Lower leg skin (tissue), 4 donors: Measurements from ENCODE around the gene SSH2. TPM values are rescaled to one million over a fixed set of nuclear protein-coding genes. Genes with fewer than 3 reads are reported as not detected.

Source experiments
- DNase-seq, 2 donors: peaks; one replicate each; pipeline ENCODE4 v3.0.0-alpha.2; 2019; ENCODE audit warnings: low spot score in 2 of 2
- H3K4me3 ChIP-seq: fragments of 200-600 bp; sonication (generic); 2 replicates; pipeline ENCODE4 v1.5.1; 2017; ENCODE audit warnings: mild to moderate bottlenecking, low read depth; ENCODE audit not compliant: poor library complexity, severe bottlenecking
- CTCF ChIP-seq, 3 donors: fragments of 450-650 bp; IDR thresholded peaks; one replicate each; pipeline ENCODE4 v1.5.1; 2016; ENCODE audit warnings: antibody characterized with exemption in 3 of 3, mild to moderate bottlenecking in 3 of 3, moderate library complexity in 2 of 3
- POLR2A ChIP-seq, 2 donors: fragments of 450-650 bp; IDR thresholded peaks; one replicate each; pipeline ENCODE4 v1.6.1; 2016 to 2017; ENCODE audit warnings: antibody characterized with exemption in 2 of 2, mild to moderate bottlenecking in 1 of 2, moderate library complexity in 1 of 2
- WGBS, 2 donors: methylation state at CpG; one replicate each; pipeline ENCODE4 v1.1.5; 2018; 5-methylcytosine and 5-hydroxymethylcytosine counted together
- intact Hi-C: fragments of 100-400 bp; cut with DNase I; formaldehyde crosslinking; loops from one replicate; pipeline ENCODE4 v1.15.0; 2023; ENCODE audit warnings: low total_unique reads
- total RNA-seq, 4 donors: library from RNA; depleted of rRNA; stranded (reverse); fragments of >200 nt; gene quantifications; one replicate each; pipeline ENCODE4 v1.1.0, GENCODE V29; 2016

The SSH2 gene
- total RNA-seq, 4 donors from 2014 or later, result 10.0 to 20.3 (median 15.3) TPM

DNA sequence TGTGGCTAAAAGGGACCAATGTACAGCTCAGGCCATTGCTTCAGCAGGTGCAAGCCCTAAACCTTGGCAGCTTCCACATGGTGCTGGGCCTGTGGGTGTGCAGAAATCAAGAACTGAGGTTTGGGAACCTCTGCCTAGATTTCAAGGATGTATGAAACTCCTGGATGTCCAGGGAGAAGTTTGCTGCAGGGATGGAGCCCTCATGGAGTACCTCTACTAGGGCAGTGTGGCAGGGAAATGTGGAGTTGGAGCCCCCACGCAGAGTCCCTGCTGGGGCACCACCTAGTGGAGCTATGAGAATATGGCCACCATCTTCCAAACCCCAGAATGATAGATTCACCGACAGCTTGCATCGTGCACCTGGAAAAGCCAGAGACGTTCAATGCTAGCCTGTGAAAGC, 24.4 kb upstream of the SSH2 start:
- TF ChIP-seq CTCF (IDR thresholded peaks at IDR 0.05), result no peak
- WGBS, 2 donors, result 87 to 89% methylated on average over 4 of the region's 4 CpGs
- no peak overlapping the region for H3K4me3 ChIP-seq
- no peak for DNase-seq
- intact Hi-C loops, result no loop called here

DNA sequence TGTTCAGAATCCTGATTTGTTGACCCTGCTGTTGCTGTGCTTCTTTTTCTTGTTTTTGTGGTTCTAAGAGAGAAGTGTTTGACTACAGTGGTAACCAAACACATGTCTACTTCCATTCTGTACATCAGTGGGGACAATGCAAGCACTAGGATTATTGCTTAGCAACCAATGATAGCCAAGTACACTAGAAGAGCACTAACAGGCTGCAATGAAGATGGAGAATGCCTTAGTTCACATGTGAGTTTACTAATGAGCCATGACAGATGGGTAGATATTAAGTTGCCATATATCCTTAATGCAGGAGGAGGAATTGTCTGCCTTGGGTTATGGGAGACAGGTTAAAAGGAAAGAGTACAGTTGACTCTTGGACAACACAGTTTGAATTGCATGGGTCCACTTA, 19.7 kb upstream of the SSH2 start:
- no peak for TF ChIP-seq POLR2A (IDR thresholded peaks at IDR 0.05)
- no peak for TF ChIP-seq CTCF (IDR thresholded peaks at IDR 0.05)
- intact Hi-C loops, result no loop called here
- DNase-seq, result no peak

DNA sequence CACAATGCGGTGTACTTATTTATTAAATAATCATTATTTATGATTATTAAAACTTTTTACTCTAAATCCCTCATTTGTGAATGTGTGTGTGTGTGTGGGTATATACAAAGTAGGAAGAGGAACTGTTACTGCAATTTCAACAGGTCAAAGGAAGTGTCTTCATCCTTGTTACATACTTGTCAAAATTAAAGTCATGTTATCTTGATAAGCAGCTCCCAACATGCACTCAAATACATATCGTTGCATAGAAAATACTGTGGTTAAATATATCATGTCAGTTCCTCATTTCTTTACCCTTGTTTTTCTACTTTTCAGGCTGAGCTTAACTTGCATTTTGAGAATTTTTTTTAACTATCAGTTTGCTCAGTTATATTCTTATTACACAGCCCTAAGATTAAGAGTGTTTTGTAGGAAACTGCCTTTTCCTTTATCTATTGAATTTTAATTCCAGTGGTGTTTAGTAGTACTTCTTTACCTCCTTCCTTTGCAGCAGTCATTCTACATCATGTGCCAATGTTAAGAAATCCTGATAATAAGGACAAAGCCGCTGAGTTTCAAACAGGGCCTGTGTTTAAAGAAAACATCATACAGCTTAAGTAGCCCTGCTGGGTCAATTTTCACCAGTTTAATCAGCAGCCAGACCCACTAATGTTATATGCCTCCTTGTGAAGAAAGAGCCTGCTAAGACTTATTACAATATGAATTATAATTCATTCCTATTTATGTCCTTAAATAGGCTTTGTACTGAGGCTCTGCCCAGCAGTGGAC, 18.6 kb upstream of the SSH2 start:
- 67 to 68% methylated on average over 3 of the region's 3 CpGs for WGBS, 2 donors
- intact Hi-C loops, result no loop called here
- no peak for DNase-seq
- no peak overlapping the region for H3K4me3 ChIP-seq
- no peak for TF ChIP-seq CTCF (IDR thresholded peaks at IDR 0.05)
- no peak for TF ChIP-seq POLR2A (IDR thresholded peaks at IDR 0.05)

More for the DNA sequence above, 19.7 kb upstream of the SSH2 start:
- H3K4me3 ChIP-seq, result no peak overlapping the region

DNA sequence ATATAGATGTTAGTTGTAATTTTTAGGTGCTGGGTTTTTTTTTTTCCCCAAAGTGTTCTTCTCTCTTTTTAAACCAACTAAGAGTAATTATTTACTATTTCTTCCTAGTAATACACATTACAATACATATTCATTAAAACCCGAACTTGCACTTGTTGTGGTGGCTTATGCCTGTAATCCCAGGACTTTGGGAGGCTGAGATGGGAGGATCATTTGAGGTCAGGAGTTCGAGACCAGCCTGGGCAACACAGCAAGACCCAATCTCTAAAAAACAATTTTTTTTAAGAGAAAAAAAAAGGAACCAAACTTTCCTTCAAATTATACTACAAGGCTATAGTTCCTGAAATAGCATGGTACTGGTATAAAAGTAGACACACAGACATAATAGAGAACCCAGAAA, 15.3 kb upstream of the SSH2 start:
- no peak for DNase-seq
- intact Hi-C loops, result no loop called here
- TF ChIP-seq CTCF (IDR thresholded peaks at IDR 0.05), result no peak
- no peak for TF ChIP-seq POLR2A (IDR thresholded peaks at IDR 0.05)
- H3K4me3 ChIP-seq, result no peak overlapping the region
- 86 to 91% methylated on average over 2 of the region's 2 CpGs for WGBS, 2 donors

- WGBS, 2 donors, result 61 to 64% methylated on average over 1 of the region's 1 CpG
- DNase-seq, result no peak
These were observed 11.3 kb upstream of the SSH2 start, which contains the start of gene EFCAB5 for GRCh38 chr17:29941334-29941733. Gene EFCAB5, plus strand, starts transcription at chr17:29941634. Its CDS starts 163 bp downstream, at chr17:29941797.

More at GRCh38 chr17:29941334-29941733, 11.3 kb upstream of the SSH2 start, which contains the start of gene EFCAB5:
- intact Hi-C loops, result no loop called here
- TF ChIP-seq CTCF (IDR thresholded peaks at IDR 0.05), result no peak
- TF ChIP-seq POLR2A (IDR thresholded peaks at IDR 0.05), result no peak
- H3K4me3 ChIP-seq, result no peak within 1 kb of the TSS
